Measurements from ENCODE around the gene POLD2. TPM values are rescaled to one million over a fixed set of nuclear protein-coding genes. Genes with fewer than 3 reads are reported as not detected.

The POLD2 gene
- total RNA-seq, 1 experiment from 2014 or later, result 131 TPM

GRCh38 chr7:44147026-44147991, 24.0 kb upstream of the POLD2 start:
- no peak overlapping the region for H3K27ac ChIP-seq (ENCODE audit: insufficient read length, low read depth, low read length)

More at GRCh38 chr7:44147026-44147991, 24.0 kb upstream of the POLD2 start:
- Histone ChIP-seq H4K8ac (replicated peaks; ENCODE audit: insufficient read length, low read depth, low read length) (no peak overlapping the region), H3K9ac (ENCODE audit: extremely low read depth, insufficient read length, low read length) (no peak overlapping the region), H2BK20ac (ENCODE audit: low read depth, low read length, poor library complexity, severe bottlenecking) (no peak overlapping the region), H3K4me2 (ENCODE audit: insufficient read depth, insufficient read length, low read length) (no peak overlapping the region), H3T11ph (ENCODE audit: low read length) (no peak overlapping the region), H3K4ac (ENCODE audit: low read depth, low read length) (no peak overlapping the region), H2BK12ac (ENCODE audit: insufficient read length, low read depth, low read length) (no peak overlapping the region), H3K14ac (ENCODE audit: insufficient read depth, low read length) (no peak overlapping the region; the same call in 1 of the 2 replicates), H4K20me1 (ENCODE audit: control insufficient read depth, insufficient read depth, insufficient read length) (no peaks in the 10 kb centered on the region), H3K23me2 (ENCODE audit: insufficient read length, low read depth, low read length, poor library complexity, severe bottlenecking) (peaks cover 9% of the 10 kb centered on the region), H3K9me3 (ENCODE audit: control insufficient read depth, low read depth, low read length) (no peaks in the 10 kb centered on the region), H3K79me2 (ENCODE audit: insufficient read depth, low read length) (no peaks in the 10 kb centered on the region), H3K18ac (ENCODE audit: insufficient read length, low read depth, low read length) (no peak overlapping the region), H2BK120ac (ENCODE audit: low read depth, low read length, poor library complexity, severe bottlenecking) (no peak overlapping the region), H4K5ac (ENCODE audit: insufficient read length, low read depth, low read length) (no peak overlapping the region), H2AFZ (ENCODE audit: low read length) (no peak overlapping the region), H3K23ac (ENCODE audit: insufficient read length, low read depth, low read length) (no peak overlapping the region), H3K4me1 (ENCODE audit: insufficient read depth, low read length) (no peaks in the 10 kb centered on the region), H3K27me3 (ENCODE audit: insufficient read depth, low read length) (peaks cover 8% of the 10 kb centered on the region; the same call in 1 of the 2 replicates), H4K91ac (ENCODE audit: insufficient read length, low read depth, low read length) (no peak overlapping the region), H2BK5ac (ENCODE audit: insufficient read length, low read length) (no peak overlapping the region), H3K56ac (ENCODE audit: insufficient read length, low read depth, low read length) (no peak overlapping the region), H2BK15ac (ENCODE audit: low read depth, low read length) (no peak overlapping the region), H2AK5ac (ENCODE audit: insufficient read length, low read length) (no peak overlapping the region), H3K79me1 (ENCODE audit: insufficient read depth, low read depth, low read length, poor library complexity, severe bottlenecking) (no peaks in the 10 kb centered on the region)
- Mint-ChIP-seq H3K4me3 (no peak overlapping the region), H3K27me3 (ENCODE audit: low read depth) (peaks cover 52% of the 10 kb centered on the region), H3K9me3 (no peaks in the 10 kb centered on the region), H3K27ac (no peak overlapping the region), H3K36me3 (ENCODE audit: insufficient read depth in 1 of 3, low read depth in 3 of 3) (no peaks in the 10 kb centered on the region), H3K4me1 (peaks cover 14 to 27% of the 10 kb centered on the region in 2 experiments)
- peak; percentile 40 for DNase-seq
- WGBS (ENCODE audit: extremely low coverage, insufficient read length, low lambda C conversion rate), result no CpG with 5 or more reads among the region's 33 CpGs
- TF ChIP-seq CTCF (conservative IDR thresholded peaks at IDR 0.05), result no peak
